Astrocyte of the cerebellum (primary cell): ENCODE data around the gene SLAIN2.

Experiments
- DNase-seq: peaks from one replicate; pipeline ENCODE4 v3.0.0-alpha.2; 2011; ENCODE audit warnings: low read depth
- H3K4me3 ChIP-seq: 2 replicates; pipeline ENCODE4 v1.5.1; 2011; ENCODE audit warnings: mild to moderate bottlenecking, low read depth, low read length, moderate library complexity
- in situ Hi-C: cut with HindIII; loops from 2 replicates; pipeline ENCODE4 v1.10.0; 2017; ENCODE audit warnings: low sequenced_read_pairs
- TF ChIP-seq, protein P1 (sequence below): IDR thresholded peaks from 2 replicates; pipeline ENCODE4 v1.5.1; 2012; ENCODE audit warnings: low read length, low read depth, moderate library complexity, mild to moderate bottlenecking; ENCODE audit errors: missing control alignments

SLAIN2 gene

DNA sequence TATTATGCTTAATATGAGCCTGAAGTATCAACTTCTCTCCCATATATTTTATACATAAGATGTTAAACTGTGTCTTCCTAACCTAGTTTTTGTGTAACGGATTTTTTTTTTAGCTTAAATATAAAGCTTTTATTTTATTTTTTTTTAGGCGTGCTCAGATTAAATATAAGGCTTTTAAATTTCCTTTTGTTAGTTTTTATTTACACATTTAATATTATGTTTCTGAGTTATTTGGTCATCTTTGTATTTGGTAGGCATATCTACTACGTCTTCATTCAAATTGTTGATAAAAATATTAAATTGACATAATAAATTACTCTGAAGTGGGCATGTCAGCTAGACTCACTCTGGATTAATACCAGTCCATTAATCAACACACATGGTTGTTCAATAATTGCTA lies 4.2 kb downstream of the SLAIN2 start:
- DNase-seq, result no peak
- H3K4me3 ChIP-seq, result no peak overlapping the region
- TF ChIP-seq, protein P1, sequence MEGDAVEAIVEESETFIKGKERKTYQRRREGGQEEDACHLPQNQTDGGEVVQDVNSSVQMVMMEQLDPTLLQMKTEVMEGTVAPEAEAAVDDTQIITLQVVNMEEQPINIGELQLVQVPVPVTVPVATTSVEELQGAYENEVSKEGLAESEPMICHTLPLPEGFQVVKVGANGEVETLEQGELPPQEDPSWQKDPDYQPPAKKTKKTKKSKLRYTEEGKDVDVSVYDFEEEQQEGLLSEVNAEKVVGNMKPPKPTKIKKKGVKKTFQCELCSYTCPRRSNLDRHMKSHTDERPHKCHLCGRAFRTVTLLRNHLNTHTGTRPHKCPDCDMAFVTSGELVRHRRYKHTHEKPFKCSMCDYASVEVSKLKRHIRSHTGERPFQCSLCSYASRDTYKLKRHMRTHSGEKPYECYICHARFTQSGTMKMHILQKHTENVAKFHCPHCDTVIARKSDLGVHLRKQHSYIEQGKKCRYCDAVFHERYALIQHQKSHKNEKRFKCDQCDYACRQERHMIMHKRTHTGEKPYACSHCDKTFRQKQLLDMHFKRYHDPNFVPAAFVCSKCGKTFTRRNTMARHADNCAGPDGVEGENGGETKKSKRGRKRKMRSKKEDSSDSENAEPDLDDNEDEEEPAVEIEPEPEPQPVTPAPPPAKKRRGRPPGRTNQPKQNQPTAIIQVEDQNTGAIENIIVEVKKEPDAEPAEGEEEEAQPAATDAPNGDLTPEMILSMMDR, result no peak
- in situ Hi-C loops, result loop anchor here (5.0 kb wide), 1 partner anchor 42 kb away; no protein-coding TSS in a partner anchor

DNA sequence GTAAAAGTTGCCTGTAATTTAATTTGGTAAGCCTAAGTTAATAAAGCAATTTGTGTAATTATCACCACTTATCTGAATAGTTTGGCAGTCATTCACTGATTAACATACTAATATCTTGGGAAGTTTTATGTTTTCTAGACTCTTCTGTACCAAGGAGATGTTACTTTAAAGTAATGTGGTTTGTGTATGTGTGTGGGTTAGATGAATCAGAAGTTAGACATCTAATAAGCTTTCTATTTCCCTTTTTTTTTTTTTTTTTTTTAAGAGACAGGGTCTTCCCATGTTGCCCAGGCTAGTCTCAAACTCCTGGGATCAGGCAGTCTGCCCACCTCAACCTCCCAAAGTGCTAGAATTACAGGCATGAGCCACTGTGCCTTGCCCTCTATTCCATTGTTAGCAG lies 5.3 kb downstream of the SLAIN2 start:
- in situ Hi-C loops, result loop anchor here (5.0 kb wide), 1 partner anchor 41 kb away; no protein-coding TSS in a partner anchor
- DNase-seq, result no peak
- TF ChIP-seq, protein P1, result no peak
- no peak overlapping the region for H3K4me3 ChIP-seq

DNA sequence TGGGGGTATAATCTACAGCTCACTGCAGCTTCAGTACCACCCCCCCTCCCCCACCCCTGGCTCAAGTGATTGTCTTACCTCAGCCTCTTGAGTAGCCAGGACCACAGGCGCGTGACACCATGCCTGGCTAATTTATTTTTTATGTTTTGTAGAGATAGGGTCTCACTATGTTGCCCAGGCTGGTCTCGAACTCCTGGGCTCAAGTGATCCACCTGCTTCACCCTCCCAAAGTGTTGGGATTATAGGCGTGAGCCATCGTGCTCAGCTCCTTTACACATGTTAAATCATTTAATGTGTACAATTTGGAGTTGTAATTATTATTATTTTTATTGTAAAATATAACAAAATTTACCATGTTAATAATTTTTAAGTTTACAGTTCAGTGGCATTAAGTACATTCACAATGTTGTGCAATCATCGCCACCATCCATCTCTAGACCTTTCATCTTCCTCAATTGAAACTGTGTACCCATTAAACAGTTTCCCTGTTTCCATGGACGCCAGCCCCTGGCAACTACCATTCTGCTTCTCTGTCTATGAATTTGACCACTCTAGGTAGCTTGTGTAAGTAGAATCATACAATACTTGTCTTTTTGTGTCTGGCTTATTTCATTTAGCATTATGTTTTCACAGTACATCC lies 6.1 kb downstream of the SLAIN2 start:
- in situ Hi-C loops, result loop anchor here (5.0 kb wide), 1 partner anchor 40 kb away; no protein-coding TSS in a partner anchor
- H3K4me3 ChIP-seq, result no peak overlapping the region
- DNase-seq, result no peak
- TF ChIP-seq, protein P1, result no peak

DNA sequence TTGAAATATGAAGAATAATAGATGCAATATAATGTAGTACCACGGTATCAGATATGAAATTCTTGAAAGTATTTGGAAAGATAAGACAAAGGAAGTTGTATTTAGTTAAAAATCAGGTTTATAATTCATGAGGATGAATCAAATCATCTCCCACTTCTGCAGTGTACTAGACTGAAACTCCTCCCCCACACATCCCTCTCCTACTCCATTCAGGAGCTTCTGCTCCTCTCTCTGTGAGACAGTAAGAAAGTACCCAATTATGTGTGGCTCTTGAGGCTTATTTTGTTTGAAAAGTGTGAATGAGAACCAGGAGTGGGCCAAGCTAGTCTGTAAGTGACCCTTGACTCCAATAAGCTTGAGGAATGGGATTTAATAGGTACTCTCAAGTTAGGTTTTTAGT lies 9.5 kb downstream of the SLAIN2 start:
- TF ChIP-seq, protein P1, result no peak
- H3K4me3 ChIP-seq, result no peak overlapping the region
- in situ Hi-C loops, result no loop called here

DNA sequence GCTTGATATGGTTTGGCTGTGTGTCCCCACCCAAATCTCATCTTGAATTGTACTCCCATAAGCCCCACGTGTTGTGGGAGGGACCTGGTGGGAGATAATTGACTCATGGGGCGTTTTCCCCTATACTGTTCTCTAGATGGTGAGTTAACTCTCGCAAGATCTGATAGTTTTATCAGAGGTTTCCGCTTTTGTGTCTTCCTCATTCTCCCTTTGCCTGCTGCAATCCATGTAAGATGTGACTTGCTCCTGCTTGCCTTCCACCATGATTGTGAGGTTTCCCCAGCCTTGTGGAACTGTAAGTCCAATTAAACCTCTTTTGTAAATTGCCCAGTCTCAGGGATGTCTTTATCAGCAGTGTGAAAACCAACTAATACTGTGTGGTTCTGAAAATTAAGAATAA lies 11.5 kb downstream of the SLAIN2 start:
- no peak overlapping the region for H3K4me3 ChIP-seq
- in situ Hi-C loops, result no loop called here
- no peak for DNase-seq
- TF ChIP-seq, protein P1, result no peak

More for the DNA sequence above, 9.5 kb downstream of the SLAIN2 start:
- DNase-seq, result no peak

DNA sequence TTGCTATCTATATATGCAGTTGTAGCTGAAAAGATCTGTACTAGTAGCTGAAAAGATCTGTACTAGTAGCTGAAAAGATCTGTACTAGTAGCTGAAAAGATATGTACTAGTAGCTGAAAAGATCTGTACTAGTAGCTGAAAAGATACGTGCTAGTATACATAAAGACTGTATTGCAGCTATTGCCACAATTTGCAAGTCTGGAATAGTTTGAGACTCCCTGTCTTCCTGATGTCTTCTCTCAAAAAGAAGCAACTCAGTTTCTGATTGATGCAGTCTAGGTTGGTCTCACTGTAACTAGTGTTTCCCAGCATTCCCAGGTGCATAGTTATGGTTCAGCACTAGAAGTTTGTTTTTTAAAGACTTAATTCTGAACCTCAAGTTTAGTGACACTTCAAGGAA lies 15.0 kb downstream of the SLAIN2 start:
- TF ChIP-seq, protein P1, result no peak
- in situ Hi-C loops, result no loop called here
- no peak for DNase-seq
- H3K4me3 ChIP-seq, result no peak overlapping the region
